GM21423 (cell line): ENCODE data around the gene AHRR.
"Not testable (repeated sequence)": the region's sequence is repeated elsewhere in the genome, so short reads cannot be mapped to it uniquely, and the experiment has no call there.

ENCODE experiments used
- ATAC-seq: cut with Tn5 transposase; IDR thresholded peaks from one replicate; pipeline ENCODE4 v1.9.1; 2021; ENCODE audit warnings: mild to moderate bottlenecking, moderate library complexity; ENCODE audit not compliant: unreplicated experiment

Gene AHRR

DNA sequence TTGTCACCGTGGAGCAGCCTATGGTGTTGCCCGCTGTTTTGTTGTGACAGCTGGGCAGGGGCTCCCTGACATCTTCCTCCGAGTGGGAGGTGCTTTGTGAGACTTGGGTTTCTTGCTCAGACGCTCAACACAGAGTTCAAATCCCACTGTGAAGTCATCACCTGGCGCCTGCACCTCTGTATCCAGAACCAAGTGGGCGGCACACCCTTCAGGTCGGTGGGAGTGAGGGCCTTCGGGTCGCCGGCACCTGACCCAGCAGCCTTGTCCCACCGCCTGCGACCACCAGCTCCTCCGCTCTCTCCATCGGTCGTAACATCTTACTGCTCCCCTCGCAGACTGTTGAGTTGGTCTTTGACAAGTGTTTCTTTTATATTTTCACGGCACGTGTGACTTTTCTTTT lies 83.9 kb downstream of the AHRR start:
- ATAC-seq, result no peak

DNA sequence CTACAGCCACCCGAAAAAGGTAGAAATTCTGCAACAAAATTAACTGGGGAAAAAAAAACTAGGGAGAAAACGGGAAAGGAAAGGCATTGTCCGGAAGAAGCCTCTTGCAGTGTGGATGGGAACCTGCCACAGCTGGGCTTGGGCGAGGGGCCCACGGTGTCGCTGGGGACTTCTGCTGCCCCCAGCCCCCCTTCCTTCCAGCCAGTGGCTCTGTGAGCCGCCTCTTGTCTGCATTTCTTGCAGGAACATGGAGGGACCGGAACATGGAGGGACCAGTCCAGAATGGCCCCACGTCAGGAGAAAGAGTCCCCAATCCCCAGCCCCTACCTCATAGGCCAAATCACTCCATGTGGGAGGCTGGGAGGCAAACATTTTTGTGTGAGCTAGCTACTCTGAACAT lies 84.5 kb downstream of the AHRR start:
- ATAC-seq, result no peak

DNA sequence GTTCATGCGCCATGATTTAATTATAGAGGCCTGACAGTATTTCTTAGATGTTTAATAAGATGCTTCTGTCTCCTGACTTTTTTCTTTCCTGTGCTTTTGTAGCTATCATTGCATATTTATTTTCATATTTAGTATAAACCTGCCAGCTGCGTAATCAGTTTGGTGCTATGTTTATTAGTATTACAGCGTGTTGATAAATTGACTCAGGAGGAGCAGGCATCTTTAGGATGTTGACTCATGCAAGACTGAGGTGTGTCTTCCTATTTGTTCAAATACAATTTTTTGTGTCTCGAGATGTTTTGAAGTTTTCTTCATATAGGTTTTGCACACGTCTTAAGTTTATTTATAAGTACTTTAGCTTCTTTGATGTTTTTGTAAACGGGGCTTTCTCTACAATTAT lies 85.5 kb downstream of the AHRR start:
- ATAC-seq, result no peak

DNA sequence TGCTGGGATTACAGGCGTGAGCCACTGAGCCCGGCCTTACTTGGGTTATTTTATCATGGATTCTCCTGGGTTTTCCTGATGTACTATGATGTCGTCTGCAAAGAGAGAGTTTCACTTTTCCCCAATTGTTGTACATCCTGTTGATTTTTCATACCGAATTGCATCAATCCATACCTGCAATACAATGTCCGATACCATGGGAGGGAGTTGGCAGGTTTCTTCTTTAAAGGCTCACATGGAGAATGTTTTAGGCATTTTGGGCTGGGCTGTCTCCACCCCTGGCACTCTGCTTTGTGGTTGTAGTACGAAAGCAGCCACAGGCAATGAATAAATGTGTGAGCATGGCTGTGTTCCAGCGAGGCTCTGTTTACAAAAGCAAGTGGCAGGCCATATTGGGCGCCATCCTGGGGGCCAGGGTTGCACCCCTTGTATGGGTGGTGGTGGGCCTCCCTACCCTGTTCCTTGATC lies 86.3 kb downstream of the AHRR start:
- ATAC-seq, result no peak

DNA sequence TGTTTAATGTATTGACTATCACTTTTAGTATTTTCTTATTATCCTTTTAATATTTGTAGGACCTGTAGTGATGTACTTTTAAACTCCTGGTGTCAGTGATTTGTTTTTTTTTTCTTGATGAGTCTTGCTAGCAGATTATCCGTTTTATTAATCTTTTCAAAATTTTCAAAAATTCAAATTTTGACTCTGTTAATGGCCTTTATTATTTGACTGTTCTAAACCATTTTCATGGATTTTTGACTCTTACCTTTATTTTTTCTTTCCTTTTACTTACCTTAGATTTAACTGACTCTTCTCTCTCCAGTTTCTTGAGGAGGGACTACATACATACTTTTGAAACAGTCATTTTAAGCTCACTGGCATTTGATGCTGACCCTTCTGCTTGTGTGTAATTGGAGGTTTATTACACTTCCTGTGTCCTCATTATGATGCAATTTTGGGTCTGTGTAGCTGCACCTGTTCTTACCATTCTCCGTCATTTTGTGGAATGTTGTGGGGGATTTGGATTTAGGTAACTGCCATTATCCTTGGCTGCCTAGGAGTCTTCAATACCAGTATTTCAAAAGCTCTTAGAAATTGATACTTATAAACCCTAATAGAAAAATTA lies 89.5 kb downstream of the AHRR start:
- no peak for ATAC-seq

DNA sequence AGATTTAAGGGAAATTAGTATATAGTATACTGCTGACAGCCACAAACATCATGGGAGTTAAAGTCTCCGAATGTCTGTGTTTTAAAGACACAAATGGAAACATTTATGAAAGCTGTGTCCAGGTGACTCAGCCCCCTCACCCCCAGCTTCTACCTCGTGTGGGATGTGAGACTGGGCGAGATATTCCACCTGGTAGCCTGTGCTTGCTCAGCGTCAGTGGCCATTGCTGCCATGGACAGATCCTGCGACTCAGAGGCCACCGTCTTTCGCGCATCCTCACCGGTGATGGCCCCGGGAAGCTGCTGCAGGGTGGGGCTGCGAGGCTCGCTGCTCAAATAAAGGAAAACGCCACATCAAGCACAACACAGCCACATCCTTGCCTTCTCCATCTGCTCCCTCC lies 90.2 kb downstream of the AHRR start:
- no peak for ATAC-seq

DNA sequence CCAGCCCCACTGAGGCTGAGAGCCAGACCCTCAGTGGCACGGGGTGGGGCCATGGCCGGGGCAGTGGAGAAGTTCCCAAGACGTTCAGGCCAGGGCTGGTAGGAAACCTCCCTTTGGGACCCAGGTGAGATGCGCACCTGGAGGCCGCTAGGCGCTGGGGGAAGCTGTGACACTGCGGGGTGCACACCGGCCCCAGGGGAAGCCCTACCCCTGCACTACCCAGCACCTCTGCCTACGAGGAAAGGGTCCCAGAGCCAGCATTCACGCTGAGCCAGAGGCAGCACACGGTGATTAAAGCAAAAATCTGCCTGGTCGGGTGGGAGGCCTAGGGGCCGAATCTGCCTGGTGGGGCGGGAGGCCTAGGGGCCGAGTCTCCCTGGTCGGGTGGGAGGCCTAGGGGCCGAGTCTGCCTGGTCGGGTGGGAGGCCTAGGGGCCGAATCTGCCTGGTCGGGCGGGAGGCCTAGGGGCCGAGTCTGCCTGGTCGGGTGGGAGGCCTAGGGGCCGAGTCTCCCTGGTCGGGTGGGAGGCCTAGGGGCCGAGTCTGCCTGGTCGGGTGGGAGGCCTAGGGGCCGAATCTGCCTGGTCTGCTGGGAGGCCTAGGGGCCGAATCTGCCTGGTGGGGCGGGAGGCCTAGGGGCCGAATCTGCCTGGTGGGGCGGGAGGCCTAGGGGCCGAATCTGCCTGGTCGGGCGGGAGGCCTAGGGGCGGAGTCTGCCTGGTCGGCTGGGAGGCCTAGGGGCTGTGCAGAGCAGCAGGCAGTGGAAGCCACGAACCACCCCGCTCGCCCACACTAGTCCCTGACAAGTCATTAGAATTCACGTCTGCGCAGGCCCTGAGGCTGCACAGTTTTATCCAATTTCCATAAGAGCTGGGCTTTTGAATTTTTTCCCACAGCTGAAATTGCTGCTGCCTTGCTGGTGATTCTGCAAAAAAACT lies 93.7 kb downstream of the AHRR start:
- ATAC-seq, result not testable (repeated sequence)

DNA sequence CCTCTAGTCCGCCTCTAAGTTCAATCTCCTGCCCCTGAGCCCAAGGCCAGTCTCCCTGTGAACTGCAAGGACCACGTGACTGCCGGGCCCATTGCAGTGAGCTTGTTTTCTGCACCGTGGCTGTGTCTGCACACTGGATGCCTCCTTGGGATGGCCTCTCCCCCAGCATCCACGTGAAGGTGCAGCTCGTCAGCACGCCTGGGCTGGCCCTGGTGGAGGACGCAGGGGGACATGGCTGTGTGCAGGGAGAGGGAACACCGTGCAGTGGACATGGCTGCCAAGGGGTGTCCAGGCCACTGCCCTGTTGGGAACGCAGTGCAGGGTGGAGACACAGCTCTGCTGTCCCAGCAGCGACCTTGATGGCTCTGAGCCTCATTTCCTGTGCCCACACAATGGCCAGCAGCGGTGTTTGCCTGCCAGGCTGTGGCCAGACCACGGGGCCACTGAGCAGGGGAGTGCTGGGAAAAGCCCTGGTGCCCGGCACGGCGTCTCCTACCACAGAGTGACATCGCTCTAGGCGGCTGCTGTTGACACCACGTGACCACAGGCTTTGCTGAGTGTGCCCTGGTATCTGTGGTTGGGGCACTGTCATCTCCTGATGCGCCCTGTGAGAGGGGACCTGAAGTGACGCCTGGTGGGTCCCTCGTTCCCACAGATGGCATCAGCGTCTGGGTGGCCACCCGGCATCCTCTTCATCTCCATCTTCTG lies 94.6 kb downstream of the AHRR start:
- ATAC-seq, result no peak

DNA sequence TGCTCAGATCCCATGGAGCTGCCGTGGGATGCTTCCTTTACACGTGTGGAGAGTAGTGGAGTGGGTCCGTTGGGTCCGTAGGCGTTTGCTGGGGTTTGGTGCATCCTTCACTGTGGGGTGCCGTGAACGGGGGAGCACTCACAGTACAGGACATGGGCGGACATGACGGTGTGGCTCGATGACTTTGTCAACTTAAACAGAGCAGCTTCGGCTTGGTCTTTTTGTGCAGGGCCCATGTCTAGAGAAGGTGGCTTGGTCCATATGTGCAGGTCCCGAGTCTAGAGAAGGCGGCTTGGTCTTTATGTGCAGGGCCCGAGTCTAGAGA lies 95.1 kb downstream of the AHRR start:
- ATAC-seq, result no peak

DNA sequence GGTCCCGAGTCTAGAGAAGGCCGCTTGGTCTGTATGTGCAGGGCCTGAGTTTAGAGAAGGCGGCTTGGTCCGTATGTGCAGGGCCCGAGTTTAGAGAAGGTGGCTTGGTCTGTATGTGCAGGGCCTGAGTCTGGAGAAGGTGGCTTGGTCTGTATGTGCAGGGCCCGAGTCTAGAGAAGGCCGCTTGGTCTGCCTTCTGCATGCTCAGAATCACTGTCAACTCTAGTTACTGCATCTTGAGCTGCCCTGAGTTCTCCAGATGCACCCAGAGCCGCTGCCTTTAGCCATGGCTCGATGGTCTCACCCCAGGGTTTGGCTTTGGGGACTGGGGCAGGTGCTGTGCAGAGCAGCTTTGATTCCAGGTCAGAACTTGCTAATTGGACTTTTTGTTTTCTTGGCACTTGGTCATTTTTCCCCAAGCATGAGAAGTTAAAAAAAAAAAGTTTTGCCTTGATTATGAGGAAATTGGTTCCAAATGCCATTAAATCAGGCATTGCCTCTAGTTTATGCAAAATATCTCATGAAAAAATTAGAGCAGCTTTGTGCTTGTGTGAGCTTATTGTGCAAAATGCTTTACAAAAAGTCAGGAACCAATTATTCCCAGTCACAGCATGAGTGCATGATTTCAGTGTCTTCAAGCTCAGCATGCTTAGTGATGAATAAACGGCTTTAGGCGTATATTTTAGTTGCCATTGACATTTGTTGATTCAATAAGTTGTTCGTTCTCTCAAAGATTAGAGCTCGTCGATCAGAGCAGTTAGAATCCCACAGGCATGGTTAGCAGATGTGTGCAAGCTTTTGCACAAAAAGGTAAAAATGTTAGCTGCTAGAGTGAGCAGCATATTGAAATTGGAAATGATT lies 96.0 kb downstream of the AHRR start:
- no peak for ATAC-seq

DNA sequence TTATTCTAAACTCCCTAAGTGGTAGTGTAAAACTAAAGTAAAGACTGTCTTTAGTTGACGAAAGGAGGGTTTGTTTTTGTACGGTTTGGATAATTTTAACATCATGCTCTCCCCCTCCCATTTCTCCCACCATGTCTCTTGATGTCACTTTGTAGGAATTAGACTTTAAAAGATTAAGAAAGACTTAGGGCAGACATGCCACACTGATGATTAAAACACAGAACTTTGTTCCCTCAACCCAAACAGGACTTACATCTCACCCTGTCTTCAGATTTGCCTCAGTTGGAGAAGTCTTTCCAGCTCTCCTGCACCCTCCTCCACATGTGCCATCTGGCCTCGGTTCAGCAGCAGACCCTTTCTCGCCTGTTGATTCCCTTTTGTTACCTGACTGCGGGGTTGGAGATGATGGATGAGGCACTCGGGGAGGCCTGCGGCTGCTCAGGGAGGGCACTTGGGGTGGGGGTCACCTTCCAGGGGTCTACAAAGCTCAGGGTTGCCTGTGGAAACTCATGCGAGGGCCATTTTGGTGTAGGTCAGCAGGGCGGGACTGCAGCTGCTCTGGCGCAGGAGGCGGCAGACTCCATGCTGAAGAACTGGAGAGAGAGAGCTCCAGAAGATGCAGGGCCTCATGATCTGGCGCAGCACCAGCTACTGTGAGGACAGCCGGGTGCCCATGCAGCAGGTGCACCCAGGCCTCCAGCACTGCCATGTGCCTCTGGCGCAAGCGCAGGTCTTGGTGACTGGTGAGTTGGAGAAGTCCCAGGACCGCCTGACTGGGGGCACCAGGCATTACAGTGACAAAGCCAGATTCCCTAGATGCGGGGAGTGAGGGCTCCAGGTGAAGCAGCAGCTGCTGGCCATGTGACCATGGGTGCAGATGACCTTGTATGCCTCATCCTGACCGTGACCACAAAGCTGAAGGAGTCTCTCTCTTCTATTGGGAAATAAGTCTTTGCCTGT lies 96.9 kb downstream of the AHRR start:
- no peak for ATAC-seq

DNA sequence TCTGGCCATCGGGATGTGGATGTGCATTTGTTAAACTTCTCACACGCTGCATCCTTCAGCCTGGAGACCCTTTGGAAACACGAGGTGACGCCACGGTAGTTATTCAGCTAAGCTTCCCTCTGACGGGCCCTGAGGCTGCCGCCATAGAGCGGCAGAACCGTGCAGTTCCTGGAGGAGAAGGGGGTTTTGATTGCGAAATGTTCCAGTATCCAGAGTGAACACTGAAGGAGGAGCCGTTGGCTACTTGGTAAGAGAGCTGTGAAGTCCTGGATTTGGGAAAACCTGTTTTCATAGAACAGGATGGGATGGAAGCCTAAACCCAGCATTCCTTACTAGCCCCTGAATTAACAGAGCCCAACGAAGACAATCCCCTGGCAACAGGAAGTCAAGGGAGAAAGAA lies 98.5 kb downstream of the AHRR start:
- ATAC-seq, result no peak

DNA sequence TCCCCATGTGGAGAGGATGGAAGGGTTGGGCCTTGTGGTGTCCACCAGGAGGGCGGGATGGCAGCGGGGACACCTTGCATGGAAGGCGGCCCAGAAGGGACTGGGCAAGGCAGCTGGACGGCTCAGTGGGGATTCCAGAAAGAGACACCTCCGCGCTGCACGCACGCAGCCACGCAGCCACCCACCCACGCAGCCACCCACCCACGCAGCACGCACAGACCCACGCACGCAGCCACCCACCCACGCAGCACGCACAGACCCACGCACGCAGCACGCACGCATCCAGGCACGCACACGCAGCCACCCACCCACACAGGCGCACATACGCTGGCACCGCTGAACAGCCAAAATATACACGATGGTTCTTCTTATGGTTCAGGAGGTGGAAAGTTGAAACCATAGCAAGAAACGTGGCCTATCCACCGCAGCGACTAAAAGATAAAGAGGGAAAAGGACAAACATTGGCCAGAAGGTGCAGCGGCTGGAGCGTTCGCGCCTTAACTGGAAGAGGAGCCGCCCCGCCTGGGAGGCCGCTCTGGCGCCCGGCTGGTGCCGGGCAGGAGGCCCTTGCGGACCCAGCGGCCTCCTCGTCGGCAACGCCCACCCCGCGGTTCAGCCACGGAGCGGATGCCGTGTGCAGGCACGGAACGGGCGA lies 99.2 kb downstream of the AHRR start:
- no peak for ATAC-seq

DNA sequence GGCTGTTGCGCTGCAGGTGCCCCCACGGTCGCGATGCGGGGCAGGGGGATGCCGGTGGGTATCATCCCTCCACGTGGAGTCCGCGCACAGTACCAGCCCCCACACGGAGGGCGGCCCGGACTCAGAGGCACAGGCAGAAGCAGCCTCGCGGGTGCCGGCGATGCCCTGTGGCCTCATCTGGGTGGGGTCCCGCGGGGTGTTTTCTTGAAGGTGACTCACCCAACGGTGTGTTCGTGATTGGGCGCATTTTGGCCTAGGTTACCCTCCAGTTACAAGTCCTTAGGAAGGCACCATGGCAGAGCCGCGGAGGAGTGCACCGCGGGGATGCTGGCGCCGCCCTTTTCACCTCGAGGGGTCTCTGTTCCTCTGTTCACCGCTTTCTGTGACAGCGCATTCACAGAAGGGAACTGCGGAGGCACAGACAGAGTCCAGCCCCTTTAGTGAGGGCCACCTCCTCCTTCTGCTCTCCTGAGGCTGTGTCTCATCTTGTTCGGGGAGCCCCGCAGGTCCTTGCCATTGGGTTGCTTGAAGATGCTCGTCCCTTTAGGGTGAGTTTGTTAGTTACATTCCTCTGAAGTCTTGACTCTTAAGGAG lies 99.9 kb downstream of the AHRR start:
- ATAC-seq, result no peak

DNA sequence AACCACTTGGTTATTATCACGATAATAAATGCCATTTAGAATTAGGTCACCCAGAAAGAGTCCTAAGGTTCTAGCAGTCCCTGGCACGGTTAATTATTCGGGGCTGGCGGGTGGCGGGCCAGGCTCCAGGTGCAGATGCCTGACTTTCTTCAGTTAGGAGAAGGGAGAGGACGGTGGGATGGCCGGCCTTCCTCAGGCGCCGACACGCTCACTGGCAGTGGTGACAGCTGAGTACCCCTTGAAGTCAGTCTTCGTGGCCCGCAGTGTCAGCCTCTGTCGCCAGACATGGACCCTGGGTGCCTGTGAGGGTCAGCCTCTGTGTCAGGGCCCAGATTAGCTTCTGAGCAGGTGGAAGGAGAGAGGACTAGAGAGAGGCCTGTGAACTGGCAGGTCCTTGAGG lies 100.4 kb downstream of the AHRR start:
- ATAC-seq, result no peak

DNA sequence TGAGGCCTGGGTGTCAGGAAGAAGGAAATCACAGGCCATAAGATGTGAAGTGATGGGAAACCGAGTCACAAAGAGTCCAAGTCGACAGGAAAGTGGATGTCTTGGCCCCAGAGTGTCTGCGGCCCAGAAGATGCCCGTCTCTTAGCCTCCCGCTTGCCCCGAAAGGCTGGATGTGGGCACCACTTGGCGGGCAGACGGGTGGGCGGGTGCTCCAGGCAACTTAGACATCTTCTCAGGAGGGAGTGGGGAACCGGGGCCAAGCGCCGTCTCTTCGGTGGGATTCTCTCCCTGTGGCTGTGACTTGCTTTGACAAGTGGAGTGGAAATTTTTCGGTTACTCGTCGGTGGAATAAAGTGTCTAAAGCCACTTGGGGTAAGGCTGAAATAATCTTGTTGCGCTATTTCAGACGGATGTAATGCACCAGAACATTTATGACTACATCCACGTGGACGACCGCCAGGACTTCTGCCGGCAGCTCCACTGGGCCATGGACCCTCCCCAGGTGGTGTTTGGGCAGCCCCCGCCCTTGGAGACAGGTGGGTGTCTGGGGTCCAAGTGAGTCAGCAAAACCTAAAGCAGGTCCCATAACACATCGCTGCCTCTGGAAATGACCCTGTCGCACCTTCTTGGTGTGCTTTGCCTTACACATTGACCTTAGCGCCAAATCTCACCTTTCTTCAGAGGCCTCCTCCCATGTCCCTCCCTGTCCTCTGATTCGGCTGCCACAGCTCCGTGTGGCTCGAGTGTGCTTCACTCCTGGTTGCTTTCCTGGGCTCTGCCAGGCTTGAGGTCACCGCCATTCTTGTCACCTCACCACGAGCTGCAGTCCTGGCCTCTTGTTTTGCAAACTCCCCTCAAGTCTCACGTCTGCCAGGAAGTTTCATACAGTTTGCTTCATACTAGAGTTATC lies 101.1 kb downstream of the AHRR start:
- ATAC-seq, result no peak

DNA sequence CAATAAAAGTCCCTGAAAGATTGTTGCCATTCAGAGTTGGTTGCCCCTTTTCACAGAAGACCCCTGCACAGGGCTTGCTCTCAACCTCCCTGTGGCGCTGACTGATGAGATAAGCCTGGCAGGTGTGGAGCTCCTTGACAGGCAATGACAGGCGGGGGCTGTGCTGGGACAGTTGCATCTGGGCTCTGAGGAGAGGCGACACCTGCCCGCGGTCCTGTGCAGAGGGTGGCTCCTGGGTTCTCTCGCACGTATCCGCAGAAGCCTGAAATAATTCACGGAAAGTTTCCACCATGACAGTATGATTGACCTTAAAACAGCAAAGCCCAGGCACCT lies 101.7 kb downstream of the AHRR start:
- no peak for ATAC-seq

DNA sequence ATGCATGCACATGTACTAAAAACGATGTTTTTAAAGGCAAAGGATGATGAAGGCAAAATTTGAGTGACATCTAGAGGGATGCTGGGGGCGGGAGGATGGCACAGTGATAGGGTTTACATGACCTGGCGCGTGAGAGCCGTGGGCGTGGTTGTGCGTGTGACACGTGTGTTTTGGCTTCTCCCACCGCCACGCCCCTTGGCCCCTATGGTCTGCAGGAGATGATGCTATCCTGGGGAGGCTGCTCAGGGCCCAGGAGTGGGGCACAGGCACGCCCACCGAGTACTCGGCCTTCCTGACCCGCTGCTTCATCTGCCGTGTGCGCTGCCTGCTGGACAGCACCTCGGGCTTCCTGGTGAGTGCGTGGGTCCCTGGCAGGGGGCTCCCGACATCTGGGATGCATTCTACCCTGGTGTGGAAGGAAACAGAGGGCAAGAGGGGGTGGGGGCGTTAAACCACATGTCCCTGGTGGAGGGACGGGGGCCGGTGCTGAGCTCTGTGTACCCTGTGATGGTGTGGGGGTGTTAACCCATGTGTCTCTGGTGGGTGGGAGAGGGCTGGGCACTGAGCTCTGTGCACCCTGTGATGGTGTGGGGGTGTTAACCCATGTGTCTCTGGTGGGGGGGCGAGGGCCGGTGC lies 102.2 kb downstream of the AHRR start:
- no peak for ATAC-seq
